DMS53 treated with DMSO at 0.1 percent for 48 hours (cell line): ENCODE data around the gene ATP9B.

ENCODE experiments used
- DNase-seq: peaks from one replicate; lab custom pipeline; 2025; ENCODE audit not compliant: unreplicated experiment; lab: John Stamatoyannopoulos, UW

The ATP9B gene

DNA sequence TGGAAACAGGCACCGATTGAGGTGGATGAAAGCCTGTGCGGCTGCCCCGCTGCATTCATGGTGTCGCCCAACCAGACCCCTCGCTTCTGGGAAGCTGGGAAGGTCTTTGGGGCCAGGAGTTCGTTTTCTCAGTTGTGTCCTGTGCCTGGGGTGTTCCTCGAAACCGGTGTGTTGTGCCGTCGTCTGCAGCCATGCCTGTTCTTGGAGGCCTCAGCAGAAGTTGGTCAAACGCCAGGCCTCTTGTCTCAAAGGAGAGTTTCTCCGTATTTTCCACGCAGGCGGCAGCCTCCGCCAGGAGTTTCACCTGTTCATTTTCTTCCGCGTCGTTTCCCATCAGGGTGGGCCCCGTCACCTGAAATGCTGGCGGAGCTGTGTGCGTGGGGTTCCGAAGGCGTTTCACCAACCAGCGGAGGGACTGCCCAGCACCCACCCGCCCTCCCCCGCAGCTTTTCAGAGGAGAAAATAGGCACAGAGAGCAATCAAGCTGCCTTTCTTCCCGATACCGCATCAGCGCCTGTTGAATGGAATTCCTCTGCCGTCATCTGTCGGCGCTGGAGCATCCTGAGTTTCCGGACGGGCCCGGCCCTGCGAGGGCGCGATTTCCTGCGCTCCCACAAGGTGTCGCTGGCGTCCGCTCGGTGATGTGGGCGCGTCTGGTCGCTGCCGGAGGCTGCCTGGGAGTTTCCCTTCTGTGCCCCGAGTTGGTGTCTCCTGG, 309.5 kb downstream of the ATP9B start:
- DNase-seq = peak; percentile 59

GRCh38 chr18:79379251-79379905, 310.2 kb downstream of the ATP9B start:
- no peak for DNase-seq

DNA sequence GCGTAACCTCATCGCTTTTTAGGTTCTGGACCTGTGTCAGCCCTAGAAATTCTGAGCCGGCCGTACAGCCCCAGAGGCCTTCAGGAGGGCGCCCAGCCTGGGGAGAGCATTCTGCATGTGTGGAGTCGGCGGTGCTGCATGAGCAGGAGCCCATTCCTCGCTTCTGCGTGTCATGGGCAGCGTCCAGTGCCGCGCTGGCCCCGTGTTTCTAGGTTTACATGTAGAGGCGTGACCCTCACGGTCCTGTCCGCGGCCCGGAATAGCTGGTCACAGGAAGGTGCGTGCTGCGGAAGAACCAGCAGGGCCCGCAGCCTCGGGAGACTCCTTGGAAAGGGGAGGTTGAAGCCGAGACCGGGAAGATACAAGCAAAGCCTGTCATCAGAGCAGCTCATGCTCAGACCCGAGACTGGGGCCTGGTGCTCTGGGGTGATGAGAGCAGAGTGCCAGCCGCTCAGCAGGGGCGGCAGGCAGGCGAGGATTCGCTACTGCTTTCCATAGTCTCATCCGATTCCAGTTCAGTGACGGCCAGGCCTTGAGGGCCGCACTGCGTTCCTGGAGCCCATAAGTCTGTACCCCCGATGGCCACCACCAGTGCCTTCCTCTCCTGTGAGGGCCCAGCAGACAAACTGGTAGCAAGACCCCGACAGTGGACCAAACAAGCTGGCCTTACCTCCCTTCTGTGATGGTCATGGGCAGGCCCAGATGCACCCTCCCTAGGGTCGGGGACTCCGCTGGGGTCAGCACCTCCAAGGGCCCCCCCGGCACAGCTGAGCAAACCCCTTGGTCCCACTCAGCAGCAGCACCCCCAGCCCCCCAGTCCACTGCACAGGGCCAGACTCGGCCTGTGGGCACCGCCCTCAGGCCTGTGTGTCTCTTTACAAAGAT, 311.0 kb downstream of the ATP9B start:
- DNase-seq = no peak

GRCh38 chr18:79380816-79381806, 311.9 kb downstream of the ATP9B start:
- no peak for DNase-seq

- DNase-seq = no peak
Observed at GRCh38 chr18:79381811-79382311, 312.7 kb downstream of the ATP9B start.

DNA sequence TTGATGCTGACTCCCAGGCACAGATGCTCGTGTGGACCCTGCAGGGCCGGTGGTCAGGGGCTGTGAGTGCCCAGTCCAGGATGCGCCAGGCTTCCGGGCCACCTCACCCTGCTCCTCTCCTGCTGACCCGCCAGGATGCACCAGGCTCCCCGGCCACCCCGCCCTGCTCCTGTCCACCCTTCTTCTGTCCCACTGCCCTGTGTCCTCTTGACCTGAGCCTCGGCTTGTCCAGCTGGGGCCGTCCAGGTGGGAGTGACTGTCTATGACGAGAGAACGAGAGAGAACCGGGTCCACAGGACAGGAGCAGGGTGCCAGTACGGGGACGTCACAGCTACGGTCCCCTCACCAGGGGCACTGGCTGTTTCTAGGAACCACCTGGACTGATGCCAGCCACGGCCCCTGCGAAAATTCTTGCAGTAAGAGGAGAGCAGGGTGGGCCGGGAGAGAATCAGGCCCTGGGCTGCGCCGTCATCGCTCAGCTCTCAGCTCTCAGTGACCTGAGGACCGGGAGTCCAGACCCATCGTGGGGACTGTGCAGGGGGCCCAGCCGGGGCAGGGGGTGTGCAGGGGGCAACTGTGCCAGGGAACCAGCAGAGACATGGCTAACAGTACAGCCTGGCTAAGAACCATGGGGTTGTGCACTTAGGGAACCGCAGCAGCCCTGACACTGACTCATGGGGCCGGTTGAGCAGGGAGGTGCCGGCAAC, 313.6 kb downstream of the ATP9B start:
- DNase-seq = no peak

DNA sequence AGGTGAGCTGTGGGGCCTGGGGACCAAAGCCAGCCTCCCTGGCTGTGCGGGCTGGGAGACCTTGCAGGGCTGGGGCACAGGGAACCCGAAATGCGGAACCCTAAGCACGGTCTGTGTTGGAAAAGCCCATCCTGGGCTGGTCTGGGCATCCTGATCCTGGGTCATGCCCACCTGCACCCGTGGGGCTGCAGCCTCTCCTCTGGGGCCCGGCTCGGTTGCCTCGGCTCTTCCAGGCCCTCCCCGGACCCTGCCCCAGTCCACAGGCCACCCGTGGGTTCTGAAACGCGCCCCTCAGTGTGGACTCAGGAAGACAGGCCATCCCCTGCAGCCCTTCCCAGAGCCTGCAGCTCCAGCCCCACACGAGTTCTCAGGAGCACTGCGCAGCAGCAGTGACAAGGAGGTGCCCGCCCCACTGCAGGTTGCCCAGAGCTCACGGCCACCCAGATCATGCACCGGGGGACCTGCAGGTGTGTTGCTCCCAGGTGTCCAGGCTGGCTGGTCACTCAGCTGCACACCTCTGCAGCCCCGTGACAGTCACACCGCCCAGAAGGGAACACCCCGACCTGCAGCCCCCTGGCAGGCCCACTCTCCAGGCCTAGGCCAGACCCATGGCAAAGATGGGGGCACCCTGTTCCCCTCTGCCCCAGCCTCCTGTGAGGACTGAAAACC, 314.3 kb downstream of the ATP9B start:
- DNase-seq = no peak

DNA sequence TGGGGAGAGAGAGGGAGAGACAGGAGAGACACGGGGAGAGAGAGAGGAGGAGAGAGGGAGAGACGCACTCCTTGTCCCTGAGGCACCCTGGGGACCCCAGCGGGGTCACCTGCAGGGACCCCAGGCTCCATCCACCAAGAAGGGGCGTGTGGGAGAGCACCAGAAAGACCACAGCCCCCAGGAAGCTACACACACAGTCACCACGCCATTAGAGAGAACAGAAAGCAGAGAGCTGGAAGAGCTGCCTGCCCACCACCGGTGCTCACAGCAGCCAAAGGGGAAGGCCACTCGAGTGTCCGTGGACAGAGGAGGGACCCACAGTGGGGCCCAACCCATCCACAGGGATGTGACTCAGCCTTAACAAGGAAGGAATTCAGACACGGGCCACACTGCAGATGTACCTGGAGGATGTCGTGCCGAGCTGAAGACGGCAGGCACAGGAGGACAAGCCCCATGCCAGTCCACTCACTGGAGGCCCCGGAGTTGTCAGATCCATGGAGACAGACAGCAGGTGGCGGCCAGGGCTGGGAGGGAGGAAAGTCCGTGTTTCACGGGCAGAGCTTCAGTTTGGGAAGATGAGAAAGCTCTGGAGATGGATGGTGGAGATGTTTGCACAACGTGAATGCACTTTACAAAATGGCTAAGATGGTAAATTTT, 315.1 kb downstream of the ATP9B start:
- DNase-seq = no peak

GRCh38 chr18:79384834-79385233, 315.6 kb downstream of the ATP9B start:
- no peak for DNase-seq

DNA sequence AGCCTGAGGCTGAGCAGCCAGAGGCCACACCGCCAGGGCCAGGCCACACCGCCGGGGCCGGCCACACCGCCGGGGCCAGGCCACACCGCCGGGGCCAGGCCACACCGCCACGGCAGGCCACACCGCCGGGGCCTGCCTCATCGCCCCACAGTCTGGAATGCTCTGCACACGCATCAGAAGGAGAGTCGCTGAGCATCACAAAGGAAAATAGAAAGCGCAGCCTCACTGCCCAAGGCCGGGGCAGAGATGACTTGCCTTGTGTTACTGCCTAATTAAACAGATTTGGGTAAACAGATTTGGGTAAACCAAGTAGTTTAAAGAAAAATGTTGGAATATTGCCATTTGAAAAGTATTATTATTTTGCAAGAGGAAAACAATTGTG, 316.1 kb downstream of the ATP9B start:
- no peak for DNase-seq

DNA sequence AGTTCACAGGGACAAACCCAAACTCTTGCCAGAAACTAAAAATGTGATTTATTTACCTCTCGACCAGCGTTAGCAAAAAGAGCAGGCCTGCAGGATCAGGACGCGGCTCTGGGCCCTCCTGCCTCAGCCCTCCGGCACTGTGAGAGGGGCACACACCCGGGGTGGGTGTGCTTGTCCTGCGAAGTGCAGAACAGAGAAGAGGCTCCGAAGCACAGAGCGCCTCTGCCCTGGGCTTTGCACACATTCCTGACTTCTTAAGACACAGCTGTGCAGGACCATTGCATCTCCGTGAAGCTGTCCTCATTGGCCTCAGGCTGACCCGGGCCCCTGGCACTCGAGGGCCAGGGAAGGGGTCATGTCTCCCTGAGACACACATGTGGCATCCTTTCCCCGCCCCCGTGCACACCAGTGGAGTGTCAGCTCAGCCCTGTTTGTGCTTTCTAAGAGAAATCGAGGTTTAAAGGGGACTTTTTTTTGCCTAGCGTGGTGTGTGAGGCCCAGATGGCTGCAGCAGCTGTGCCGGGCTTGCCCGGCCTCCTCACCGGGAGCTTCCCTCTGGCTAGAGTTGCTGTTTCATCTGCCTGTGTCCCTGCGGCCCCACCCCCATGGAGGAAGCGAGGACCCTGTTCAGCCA, 316.6 kb downstream of the ATP9B start:
- DNase-seq = no peak

GRCh38 chr18:79386547-79386946, 317.4 kb downstream of the ATP9B start:
- DNase-seq = no peak

DNA sequence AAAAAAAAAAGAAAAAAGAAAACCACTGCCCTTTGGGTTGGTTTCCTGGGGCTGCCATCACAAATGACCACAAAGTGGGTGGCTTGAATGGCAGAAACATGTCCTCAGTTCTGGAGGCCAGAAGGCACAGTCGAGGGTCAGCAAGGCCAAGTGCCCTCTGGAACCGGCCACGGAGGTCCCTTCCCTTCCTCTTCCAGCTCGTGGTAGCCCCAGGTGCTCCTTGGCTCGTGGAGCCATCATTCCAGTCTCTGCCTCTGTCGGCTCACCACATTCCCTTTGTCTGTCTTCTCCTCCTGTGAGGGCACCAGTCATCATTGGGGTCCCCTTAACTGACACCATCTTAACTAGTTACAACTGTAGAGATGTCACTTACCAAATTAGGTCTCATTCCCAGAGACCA, 318.0 kb downstream of the ATP9B start:
- DNase-seq = no peak

DNA sequence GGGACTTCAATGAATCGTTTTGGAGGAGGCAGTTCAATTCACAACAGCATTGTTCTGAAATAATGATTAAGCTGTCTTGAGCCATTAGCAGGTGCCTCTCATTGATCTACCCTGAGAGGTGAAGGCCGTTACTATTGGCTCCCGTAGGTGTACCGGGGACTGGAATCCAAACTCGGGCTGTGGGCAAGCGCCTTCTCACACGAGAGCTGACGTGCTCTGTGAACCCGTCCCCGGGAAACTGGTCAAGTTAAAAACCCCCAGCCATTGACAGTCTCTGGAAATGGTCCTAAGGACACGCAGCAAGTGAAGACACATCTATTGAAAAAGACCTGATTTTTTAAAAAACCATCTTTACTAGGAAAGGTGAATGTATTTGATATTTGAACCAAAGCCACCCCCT, 318.4 kb downstream of the ATP9B start:
- no peak for DNase-seq

DNA sequence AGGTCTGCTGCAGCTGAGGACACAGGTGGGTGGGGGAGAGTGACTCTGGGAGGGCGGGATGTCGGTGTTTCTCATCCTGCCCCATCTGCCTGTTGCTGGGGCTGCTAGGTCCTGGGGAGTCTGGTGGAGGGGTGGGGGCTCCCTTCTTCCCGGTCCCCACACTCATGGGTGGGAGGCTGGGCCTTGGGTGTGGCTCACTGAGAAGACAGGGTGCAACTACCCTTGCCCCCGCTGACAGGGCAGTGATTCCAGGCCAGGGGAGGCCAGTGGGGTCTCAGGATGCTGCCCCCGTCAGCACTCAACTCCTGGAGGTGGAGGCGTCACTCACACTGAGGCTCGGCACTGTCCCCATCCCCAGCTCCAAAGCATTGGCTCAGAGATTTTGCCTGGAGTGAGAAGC, 318.8 kb downstream of the ATP9B start:
- no peak for DNase-seq

DNA sequence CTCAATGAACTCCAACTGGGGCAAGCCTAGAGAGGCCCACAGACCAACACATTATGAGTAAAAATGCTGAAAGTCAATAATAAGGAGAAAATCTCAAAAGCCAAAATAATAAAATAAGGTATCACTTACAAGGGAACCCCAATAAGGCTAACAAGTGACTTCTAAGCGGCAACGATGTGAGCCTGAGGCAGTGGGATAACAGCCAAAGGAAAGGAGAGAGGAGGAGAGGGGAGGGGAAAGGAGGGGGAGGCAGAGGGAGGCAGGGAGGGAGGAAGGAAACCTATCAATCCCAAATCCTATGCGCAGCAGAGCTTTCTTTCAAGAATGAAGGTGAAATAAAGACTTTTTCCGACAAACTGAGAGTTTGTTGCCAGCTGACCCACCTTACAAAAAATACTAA, 320.5 kb downstream of the ATP9B start:
- DNase-seq = no peak

DNA sequence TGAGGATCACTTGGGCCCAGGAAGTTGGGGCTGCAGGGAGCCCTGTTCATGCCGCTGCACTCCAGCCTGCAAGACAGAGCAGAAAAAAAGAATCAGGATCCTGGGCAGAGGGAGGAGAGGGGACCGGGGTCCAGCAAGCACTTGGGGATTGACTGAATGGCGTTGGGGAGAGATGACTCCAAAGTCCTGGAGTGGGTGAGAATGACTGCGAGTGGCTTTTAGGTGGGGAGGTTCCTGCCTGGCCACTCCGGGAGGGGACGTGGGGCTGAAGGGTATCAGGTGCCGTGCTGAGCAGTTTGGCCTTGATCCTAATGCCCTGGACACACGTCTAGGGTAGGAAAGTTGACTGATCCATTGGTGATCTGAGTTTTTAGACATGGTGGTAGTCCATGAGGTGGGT, 323.0 kb downstream of the ATP9B start:
- no peak for DNase-seq

- no peak for DNase-seq
Observed at GRCh38 chr18:79393181-79393634, 324.0 kb downstream of the ATP9B start.
